Ectodermal cell (in vitro differentiated cells): ENCODE results near the gene KPNA1.
"Not testable (repeated sequence)": the region's sequence is repeated elsewhere in the genome, so short reads cannot be mapped to it uniquely, and the experiment has no call there.

Experiments
- H3K27ac ChIP-seq: 2 replicates; pipeline ENCODE4 v1.7.0; 2013; ENCODE audit warnings: mild to moderate bottlenecking, low read depth, low read length; ENCODE audit not compliant: insufficient read depth, poor library complexity, severe bottlenecking
- H3K27me3 ChIP-seq: 2 replicates; pipeline ENCODE4 v1.7.0; 2013; ENCODE audit warnings: mild to moderate bottlenecking, low read length; ENCODE audit not compliant: insufficient read depth, control insufficient read depth, poor library complexity, severe bottlenecking
- H3K36me3 ChIP-seq: one replicate; pipeline ENCODE4 v1.7.0; 2013; ENCODE audit warnings: low read length; ENCODE audit not compliant: control insufficient read depth, insufficient read depth
- H3K4me1 ChIP-seq: one replicate; pipeline ENCODE4 v1.7.0; 2013; ENCODE audit warnings: low read length; ENCODE audit not compliant: control insufficient read depth, insufficient read depth
- H3K4me3 ChIP-seq: 2 replicates; pipeline ENCODE4 v1.7.0; 2013; ENCODE audit warnings: low read depth, low read length, control low read depth; ENCODE audit not compliant: insufficient read depth
- H3K9me3 ChIP-seq: 2 replicates; pipeline ENCODE4 v1.7.0; 2013; ENCODE audit warnings: mild to moderate bottlenecking, low read length, moderate library complexity; ENCODE audit not compliant: control insufficient read depth
- WGBS, 2 experiments: methylation state at CpG; one replicate each; pipeline ENCODE4 v1.1.7; 2013; ENCODE audit warnings: missing lambda C conversion rate in 2 of 2; 5-methylcytosine and 5-hydroxymethylcytosine counted together

The KPNA1 gene

DNA sequence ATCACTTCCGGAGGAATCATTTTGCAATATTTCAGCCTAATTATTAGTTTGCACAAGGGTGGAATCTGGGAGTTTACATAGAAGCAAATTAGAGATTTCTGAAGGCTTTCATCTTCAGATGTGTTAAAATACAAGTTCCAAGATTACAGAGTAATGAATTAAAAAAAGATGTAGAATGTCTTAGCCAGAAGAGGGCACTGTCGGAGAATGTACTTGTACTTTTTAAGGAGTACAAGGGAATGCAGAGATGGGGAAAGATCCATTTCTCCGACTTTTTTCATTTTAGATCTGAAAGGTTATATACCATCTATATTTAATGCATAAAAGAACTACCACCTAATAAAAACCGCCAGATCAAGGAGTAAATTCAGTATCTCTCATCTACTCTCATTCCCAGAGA lies 55.7 kb downstream of the KPNA1 start:
- no peaks in the 10 kb centered on the region for H3K9me3 ChIP-seq
- 83 to 92% methylated on average over 3 to 4 of the region's 4 CpGs for WGBS, 2 experiments
- H3K27ac ChIP-seq = no peak overlapping the region
- no peak overlapping the region for H3K4me3 ChIP-seq
- H3K27me3 ChIP-seq = no peaks in the 10 kb centered on the region
- no peaks in the 10 kb centered on the region for H3K4me1 ChIP-seq
- peaks cover 22% of the 10 kb centered on the region for H3K36me3 ChIP-seq

DNA sequence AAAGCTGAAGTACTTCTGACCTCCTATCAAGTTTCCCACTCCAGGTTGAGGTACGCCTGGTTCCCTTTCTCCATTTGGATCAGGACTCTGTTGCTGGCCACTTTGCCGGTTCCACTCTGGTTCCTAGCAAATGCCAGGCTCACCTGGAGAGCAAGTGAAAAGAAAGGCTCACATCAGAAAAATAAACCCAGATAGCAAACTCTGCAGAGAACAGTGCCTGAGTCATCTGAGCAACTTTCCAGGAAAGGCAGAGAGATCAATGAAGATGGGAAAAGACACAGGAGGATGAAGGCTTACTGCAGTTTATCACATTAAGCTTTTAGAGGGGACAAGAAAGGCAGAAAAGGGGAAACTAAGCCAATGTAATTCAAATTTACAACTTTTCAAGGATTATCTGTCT lies 57.0 kb downstream of the KPNA1 start:
- H3K27me3 ChIP-seq = no peaks in the 10 kb centered on the region
- H3K27ac ChIP-seq = no peak overlapping the region
- no peaks in the 10 kb centered on the region for H3K9me3 ChIP-seq
- H3K4me1 ChIP-seq = no peaks in the 10 kb centered on the region
- peaks cover 19% of the 10 kb centered on the region for H3K36me3 ChIP-seq
- WGBS, 2 experiments = 97% methylated on average over 2 of the region's 2 CpGs
- H3K4me3 ChIP-seq = no peak overlapping the region

DNA sequence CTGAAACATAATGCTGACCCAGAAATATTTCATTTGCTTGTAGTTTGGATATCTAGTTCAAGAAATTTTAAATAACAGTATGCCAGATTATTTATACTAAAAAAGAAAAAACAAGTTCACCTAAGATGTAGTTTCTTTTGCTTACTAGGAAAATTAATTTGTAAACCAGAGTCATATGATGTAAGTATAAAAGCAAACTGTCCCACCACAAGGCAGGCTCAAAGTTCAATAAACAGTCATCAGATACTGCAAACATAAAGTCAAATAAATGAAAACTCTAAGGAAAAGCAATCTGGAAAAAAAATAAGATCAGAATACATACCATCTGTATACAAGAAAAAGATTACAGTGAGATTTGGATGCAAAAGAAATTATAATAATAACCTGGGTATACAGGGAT lies 58.7 kb downstream of the KPNA1 start:
- Histone ChIP-seq H3K27ac (no peak overlapping the region), H3K36me3 (peaks cover 20% of the 10 kb centered on the region), H3K9me3 (no peaks in the 10 kb centered on the region), H3K4me1 (no peaks in the 10 kb centered on the region), H3K4me3 (no peak overlapping the region), H3K27me3 (no peaks in the 10 kb centered on the region)

DNA sequence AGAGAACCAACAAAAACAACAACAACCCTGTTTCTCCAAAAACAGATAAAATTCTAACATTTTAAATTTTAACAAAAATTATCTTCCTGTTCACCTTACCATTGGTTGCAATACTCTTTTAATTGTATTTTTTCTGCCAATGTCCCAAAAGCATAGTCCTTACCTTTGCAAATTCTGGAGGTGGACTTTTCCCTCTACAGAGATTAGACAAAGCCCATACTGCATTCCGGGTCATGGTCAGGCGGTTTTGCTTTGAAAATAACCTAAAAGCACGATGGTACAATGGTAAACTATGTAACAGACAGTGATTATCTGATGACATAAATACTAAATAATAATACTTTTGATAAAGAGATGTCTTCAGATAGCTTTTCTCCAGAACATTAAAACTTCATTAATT lies 63.4 kb downstream of the KPNA1 start:
- Histone ChIP-seq H3K27me3 (no peaks in the 10 kb centered on the region), H3K4me3 (no peak overlapping the region), H3K4me1 (no peaks in the 10 kb centered on the region), H3K36me3 (peaks cover 28% of the 10 kb centered on the region), H3K27ac (no peak overlapping the region), H3K9me3 (no peaks in the 10 kb centered on the region)
- WGBS, 2 experiments = 93 to 100% methylated on average over 1 to 3 of the region's 3 CpGs

DNA sequence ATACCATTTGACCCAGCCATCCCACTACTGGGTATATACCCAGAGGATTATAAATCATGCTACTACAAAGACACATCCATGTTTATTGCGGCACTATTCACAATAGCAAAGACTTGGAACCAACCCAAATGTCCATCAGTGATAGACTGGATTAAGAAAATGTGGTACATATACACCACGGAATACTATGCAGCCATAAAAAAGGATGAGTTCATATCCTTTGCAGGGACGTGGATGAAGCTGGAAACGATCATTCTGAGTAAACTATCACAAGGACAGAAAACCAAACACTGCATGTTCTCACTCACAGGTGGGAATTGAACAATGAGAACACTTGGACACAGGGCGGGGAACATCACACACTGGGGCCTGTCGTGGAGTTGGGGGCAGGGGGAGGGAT lies 66.5 kb downstream of the KPNA1 start:
- 93 to 96% methylated on average over 6 of the region's 6 CpGs for WGBS, 2 experiments
- H3K27ac ChIP-seq, H3K9me3 ChIP-seq, H3K4me1 ChIP-seq, H3K27me3 ChIP-seq, H3K4me3 ChIP-seq: not testable (repeated sequence)
- H3K36me3 ChIP-seq = peaks cover 28% of the 10 kb centered on the region

DNA sequence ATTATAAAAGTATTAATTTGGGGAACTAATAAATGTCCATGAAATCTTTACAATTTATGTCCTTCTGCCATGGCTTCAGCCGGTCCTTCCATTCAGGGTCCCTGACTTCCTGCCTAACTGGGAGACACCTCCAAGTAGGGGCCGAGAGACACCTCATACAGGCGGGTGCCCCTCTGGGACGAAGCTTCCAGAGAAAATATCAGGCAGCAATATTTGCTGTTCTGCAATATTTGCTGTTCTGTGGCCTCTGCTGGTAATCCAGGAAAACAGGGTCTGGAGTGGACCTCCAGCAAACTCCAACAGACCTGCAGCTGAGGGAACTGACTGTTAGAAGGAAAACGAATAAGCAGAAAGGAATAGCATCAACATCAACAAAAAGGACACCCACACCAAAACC lies 70.2 kb downstream of the KPNA1 start:
- peaks cover 30% of the 10 kb centered on the region for H3K36me3 ChIP-seq
- H3K27ac ChIP-seq, H3K4me1 ChIP-seq, H3K4me3 ChIP-seq, H3K9me3 ChIP-seq, H3K27me3 ChIP-seq: not testable (repeated sequence)
- WGBS, 2 experiments = 93 to 95% methylated on average over 5 of the region's 5 CpGs

DNA sequence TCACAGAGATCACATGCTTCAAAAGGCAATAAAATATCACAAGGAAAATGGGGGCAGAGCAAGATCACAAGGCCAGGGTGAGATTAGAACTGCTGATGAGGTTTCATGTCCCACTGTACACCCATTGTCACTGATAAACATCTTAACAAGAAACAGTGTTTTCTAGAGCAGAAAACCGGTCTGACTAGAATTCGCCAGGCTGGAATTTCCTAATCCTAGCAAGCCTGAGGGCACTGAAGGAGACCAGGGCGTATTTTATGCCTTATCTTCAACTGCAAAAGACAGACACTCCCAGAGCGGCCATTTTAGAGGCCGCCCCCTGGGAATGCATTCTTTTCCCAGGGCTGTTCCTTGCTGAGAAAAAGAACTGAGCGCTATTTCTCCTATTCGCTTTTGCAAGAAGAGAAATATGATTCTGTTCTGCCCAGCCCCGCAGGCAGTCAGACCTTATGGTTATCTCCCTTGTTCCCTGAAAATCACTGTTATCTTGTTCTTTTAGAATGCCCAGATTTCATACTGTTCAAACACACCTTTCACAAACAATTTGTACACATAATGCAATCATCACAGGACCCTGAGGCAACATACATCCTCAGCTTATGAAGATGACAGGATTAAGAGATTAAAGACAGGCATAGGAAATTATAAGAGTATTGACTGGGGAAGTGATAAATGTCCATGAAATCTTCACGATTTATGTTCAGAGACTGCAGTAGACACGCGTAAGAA lies 70.8 kb downstream of the KPNA1 start:
- WGBS, 2 experiments = 91 to 95% methylated on average over 11 of the region's 11 CpGs
- not testable (repeated sequence) for H3K9me3 ChIP-seq, H3K4me1 ChIP-seq, H3K4me3 ChIP-seq, H3K27me3 ChIP-seq
- Histone ChIP-seq H3K27ac (peak overlapping the region; percentile 36), H3K36me3 (peaks cover 24% of the 10 kb centered on the region)

DNA sequence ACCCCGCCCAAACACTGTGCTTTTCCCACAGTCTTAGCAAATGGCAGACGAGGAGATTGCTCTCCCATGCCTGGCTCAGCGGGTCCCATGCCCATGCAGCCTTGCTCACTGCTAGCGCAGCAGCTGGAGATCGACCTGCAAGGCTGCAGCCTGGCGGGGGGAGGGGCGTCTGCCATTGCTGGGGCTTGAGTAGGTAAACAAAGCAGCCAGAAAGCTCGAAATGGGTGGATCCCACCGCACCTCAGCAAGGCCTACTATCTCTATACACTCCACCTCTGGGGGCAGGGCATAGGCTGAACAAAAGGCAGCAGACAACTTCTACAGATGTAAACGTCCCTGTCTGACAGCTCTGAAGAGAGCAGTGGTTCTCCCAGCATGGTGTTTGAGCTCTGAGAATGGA lies 71.6 kb downstream of the KPNA1 start:
- H3K4me3 ChIP-seq = no peak overlapping the region
- H3K9me3 ChIP-seq = no peaks in the 10 kb centered on the region
- H3K27ac ChIP-seq = no peak overlapping the region
- H3K36me3 ChIP-seq = peaks cover 19% of the 10 kb centered on the region
- WGBS, 2 experiments = 31% methylated on average over 10 of the region's 10 CpGs
- no peaks in the 10 kb centered on the region for H3K27me3 ChIP-seq
- H3K4me1 ChIP-seq = no peaks in the 10 kb centered on the region

DNA sequence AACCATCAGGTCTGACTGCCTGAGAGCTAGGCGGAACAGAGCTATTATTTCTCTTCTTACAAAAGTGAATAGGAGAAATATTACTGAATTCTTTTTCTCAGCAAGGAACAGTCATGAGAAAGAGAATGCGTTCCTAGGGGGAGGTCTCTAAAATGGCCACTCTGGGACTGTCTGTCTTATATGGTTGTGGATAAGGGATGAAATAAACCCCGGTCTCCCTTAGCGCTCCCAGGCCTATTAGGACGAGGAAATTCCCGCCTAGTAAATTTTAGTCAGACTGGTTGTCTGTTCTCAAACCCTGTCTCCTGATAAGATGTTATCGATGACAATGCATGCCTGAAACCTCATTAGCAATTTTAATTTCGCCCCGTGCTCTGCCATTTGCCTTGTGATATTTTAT lies 78.8 kb downstream of the KPNA1 start:
- Histone ChIP-seq H3K9me3 (no peaks in the 10 kb centered on the region), H3K27me3 (no peaks in the 10 kb centered on the region), H3K27ac (no peak overlapping the region), H3K4me1 (no peaks in the 10 kb centered on the region), H3K4me3 (no peak overlapping the region), H3K36me3 (peaks cover 29% of the 10 kb centered on the region)
- WGBS, 2 experiments = 97 to 98% methylated on average over 9 of the region's 9 CpGs

DNA sequence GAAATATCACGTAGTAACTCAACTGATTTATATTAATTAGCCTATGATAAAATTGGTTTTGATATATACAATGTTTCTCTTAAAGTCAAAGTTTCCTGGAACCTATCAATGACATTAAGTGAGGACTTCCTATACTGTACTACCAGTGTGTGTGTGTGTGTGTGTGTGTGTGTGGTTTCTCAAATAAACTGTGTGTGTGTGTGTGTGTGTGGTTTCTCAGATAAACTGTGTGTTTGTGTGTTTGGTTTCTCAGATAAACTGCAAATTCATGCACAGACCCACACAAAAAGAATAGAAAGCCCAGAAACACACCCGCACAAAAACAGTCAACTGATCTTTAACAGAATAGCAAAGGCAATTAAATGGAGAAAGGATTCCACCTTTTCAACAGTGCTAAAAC lies 84.4 kb downstream of the KPNA1 start:
- H3K27ac ChIP-seq = no peak overlapping the region
- H3K27me3 ChIP-seq = no peaks in the 10 kb centered on the region
- H3K9me3 ChIP-seq = no peaks in the 10 kb centered on the region
- H3K4me1 ChIP-seq = no peaks in the 10 kb centered on the region
- H3K4me3 ChIP-seq = no peak overlapping the region
- H3K36me3 ChIP-seq = peaks cover 4% of the 10 kb centered on the region
- 96 to 100% methylated on average over 1 to 2 of the region's 2 CpGs for WGBS, 2 experiments
